Hematopoietic multipotent progenitor cell (in vitro differentiated cells): Measurements from ENCODE around the gene RBM12. TPM values are rescaled to one million over a fixed set of nuclear protein-coding genes. Genes with fewer than 3 reads are reported as not detected.
A peak's percentile ranks its signal among the peaks of the same experiment; 100 is the strongest.

Experiments
- DNase-seq, 3 donors: peaks; one replicate each; pipeline ENCODE4 v3.0.0-alpha.2; 2011 to 2015; ENCODE audit warnings: low read depth in 2 of 3, low spot score in 2 of 3
- small RNA-seq: library from RNA; depleted of rRNA; stranded (forward); fragments of <200 nt; gene quantifications from one replicate; pipeline ENCODE3, GENCODE V24; 2012
- total RNA-seq: library from RNA; depleted of rRNA; stranded (reverse); fragments of >200 nt; gene quantifications from one replicate; pipeline ENCODE4 v1.2.3, GENCODE V29; 2012

RBM12 gene
- total RNA-seq, 1 donor, result 85.9 TPM

DNA sequence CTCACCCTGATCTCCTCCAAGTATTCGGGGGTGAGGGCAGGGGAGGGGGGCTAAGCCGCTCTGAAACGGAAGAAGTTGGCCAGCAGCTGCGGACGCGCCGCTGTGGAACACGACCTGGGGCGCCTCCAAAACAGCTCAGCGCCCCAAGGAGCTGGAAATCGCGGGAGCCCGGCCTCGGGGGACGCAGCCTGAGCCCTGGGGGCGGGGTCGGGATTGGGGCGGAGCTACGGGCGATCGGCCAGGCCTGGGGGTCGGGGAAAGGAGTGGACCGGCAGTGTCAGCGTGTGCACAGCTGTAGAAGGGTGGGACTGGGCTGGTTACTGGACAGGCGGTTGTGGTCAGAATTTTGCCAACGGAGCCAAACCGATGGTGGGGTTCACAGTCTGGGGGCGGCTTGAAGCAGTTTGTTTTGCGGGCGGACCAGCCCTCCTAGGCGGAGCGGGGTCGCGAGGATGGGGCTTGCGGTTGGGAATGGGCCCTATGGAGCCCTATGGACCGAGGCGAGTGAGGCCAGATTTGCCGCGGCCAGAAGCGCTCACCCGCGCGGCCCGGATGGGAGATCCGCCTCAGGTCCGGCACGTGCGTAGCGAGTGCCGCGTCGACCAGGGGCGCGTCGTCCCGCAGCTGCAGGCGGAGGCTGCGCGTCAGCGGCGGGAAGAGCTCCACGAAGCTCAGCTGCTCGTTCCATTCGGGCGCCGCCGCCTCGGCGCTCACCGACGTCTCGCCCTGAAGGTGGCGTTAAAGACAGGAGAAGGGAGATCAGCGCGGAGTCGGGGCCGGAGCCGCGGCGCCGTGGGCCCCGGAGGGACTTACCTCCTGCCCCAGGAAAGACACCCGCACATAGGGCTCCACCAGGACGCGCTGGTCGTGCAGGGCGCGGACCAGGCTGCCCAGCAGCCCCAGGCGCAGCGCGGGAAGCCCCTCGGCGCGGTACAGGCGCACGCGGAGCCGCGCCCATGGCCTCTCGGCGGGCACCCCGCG is 63.4 kb downstream of the RBM12 start:
- DNase-seq, result peak; percentile 72 to 81 (median 75)

- DNase-seq, result no peak
Measured at GRCh38 chr20:35600176-35600992, 64.3 kb downstream of the RBM12 start.

GRCh38 chr20:35599776-35600120 is 65.0 kb downstream of the RBM12 start:
- no peak for DNase-seq

Small RNA genes within 50 kb of the gene (small RNA-seq; reads per million reads assigned to genes)
- gene RNU6-759P, result not detected

Other genes starting within 250 kb of the RBM12 start
- under 0.01 TPM for gene GDF5, start 226.7 kb downstream of the RBM12 start, total RNA-seq
- gene CEP250, start 209.3 kb downstream of the RBM12 start, total RNA-seq, result 12.4 TPM
- not detected for gene C20orf173, start 135.2 kb downstream of the RBM12 start, total RNA-seq
- 650 TPM for gene ERGIC3, start 122.8 kb downstream of the RBM12 start, total RNA-seq
- 6.5 TPM for gene SPAG4, start 49.1 kb downstream of the RBM12 start, total RNA-seq
- 369 TPM for gene CPNE1, start within 50 bp of the RBM12 start, total RNA-seq
- gene NFS1, start 34.5 kb upstream of the RBM12 start, total RNA-seq, result 25.0 TPM
- 146 TPM for gene ROMO1, start 34.5 kb upstream of the RBM12 start, total RNA-seq
- gene RBM39, start 77.4 kb upstream of the RBM12 start, total RNA-seq, result 256 TPM
- 42.3 TPM for gene PHF20, start 107.1 kb upstream of the RBM12 start, total RNA-seq